Mucosa of descending colon (tissue), 3 donors: ENCODE results near the gene STPG2. TPM values are rescaled to one million over a fixed set of nuclear protein-coding genes. Genes with fewer than 3 reads are reported as not detected.
"Not testable (repeated sequence)": the region's sequence is repeated elsewhere in the genome, so short reads cannot be mapped to it uniquely, and the experiment has no call there.

ENCODE experiments used
- ATAC-seq: fragments of 200-7000 bp; cut with Tn5 transposase; one replicate; pipeline ENCODE4 v1.9.1; 2020; ENCODE audit warnings: mild to moderate bottlenecking, moderate library complexity
- DNase-seq, 3 donors: peaks; one replicate each; pipeline ENCODE4 v3.0.0-alpha.2; 2020
- H3K36me3 ChIP-seq: fragments of 200-600 bp; one replicate; pipeline ENCODE4 v1.8.0; 2021; ENCODE audit warnings: low read depth, mild to moderate bottlenecking
- H3K4me1 ChIP-seq: fragments of 200-600 bp; one replicate; pipeline ENCODE4 v1.8.0; 2021; ENCODE audit warnings: low read depth, mild to moderate bottlenecking
- H3K4me3 ChIP-seq: fragments of 200-600 bp; one replicate; pipeline ENCODE4 v1.8.0; 2021; ENCODE audit warnings: mild to moderate bottlenecking
- H3K9me3 ChIP-seq: fragments of 200-600 bp; one replicate; pipeline ENCODE4 v1.8.0; 2021; ENCODE audit warnings: mild to moderate bottlenecking
- CTCF ChIP-seq: fragments of 200-600 bp; IDR thresholded peaks from one replicate; pipeline ENCODE4 v1.8.0; 2022; ENCODE audit warnings: antibody characterized with exemption, mild to moderate bottlenecking
- intact Hi-C, 2 donors: fragments of 100-400 bp; cut with DNase I in 1 of 2; cut with micrococcal nuclease in 1 of 2; formaldehyde crosslinking; loops; one replicate each; pipeline versions ENCODE4 v1.11.0 to v1.11.1; 2022; cut with DNase I, micrococcal nuclease
- total RNA-seq, 3 donors: library from RNA; stranded (reverse); fragmentation: NEBNext Ultra II Directional in 2 of 3; extraction: Animal tissue kit (Norgen Biotek cat#: 25700) in 2 of 3; gene quantifications; one replicate each; pipeline versions ENCODE4 v1.2.1 to v1.2.4, GENCODE V29; 2021 to 2023
- donor health status: DM: no; HTN: no; CAD: no; lungs with moderate emphysema.
- donor health status: DM: no; HTN: no; CAD: no.
- donor health status: DM: no; HTN: yes; CAD: no.

The STPG2 gene
- total RNA-seq, 3 donors from 2014 or later, result 0.17 to 1.3 (median 0.41) TPM

- DNase-seq, result no peak
- Histone ChIP-seq H3K36me3 (no peaks in the 10 kb centered on the region), H3K4me1 (no peaks in the 10 kb centered on the region), H3K9me3 (no peaks in the 10 kb centered on the region), H3K4me3 (no peak overlapping the region)
- intact Hi-C loops, result no loop called here
- ATAC-seq, result no peak
- no peak for TF ChIP-seq CTCF
Observed at GRCh38 chr4:97645071-97645821, 498.0 kb downstream of the STPG2 start.

- Histone ChIP-seq H3K36me3 (no peaks in the 10 kb centered on the region), H3K4me3 (no peak overlapping the region), H3K9me3 (no peaks in the 10 kb centered on the region), H3K4me1 (no peaks in the 10 kb centered on the region)
- ATAC-seq (no peak), DNase-seq (no peak)
- no peak for TF ChIP-seq CTCF
- intact Hi-C loops, result no loop called here
Observed at GRCh38 chr4:97643179-97643578, 500.1 kb downstream of the STPG2 start.

GRCh38 chr4:97639961-97640360, 503.3 kb downstream of the STPG2 start:
- Histone ChIP-seq H3K9me3 (no peaks in the 10 kb centered on the region), H3K4me1 (no peaks in the 10 kb centered on the region), H3K4me3 (no peak overlapping the region), H3K36me3 (no peaks in the 10 kb centered on the region)
- intact Hi-C loops, result no loop called here
- DNase-seq (no peak), ATAC-seq (no peak)
- no peak for TF ChIP-seq CTCF

GRCh38 chr4:97633831-97634230, 509.4 kb downstream of the STPG2 start:
- H3K4me1 ChIP-seq, ATAC-seq, intact Hi-C loops: not testable (repeated sequence)

GRCh38 chr4:97627750-97628149, 515.5 kb downstream of the STPG2 start:
- intact Hi-C loops, result no loop called here
- TF ChIP-seq CTCF, result no peak
- Histone ChIP-seq H3K36me3 (no peaks in the 10 kb centered on the region), H3K4me3 (no peak overlapping the region), H3K9me3 (no peaks in the 10 kb centered on the region), H3K4me1 (no peaks in the 10 kb centered on the region)
- ATAC-seq (no peak), DNase-seq (no peak)

More at GRCh38 chr4:97633831-97634230, 509.4 kb downstream of the STPG2 start:
- H3K9me3 ChIP-seq, DNase-seq, H3K36me3 ChIP-seq, H3K4me3 ChIP-seq: not testable (repeated sequence)

- no peaks in the 10 kb centered on the region for H3K36me3 ChIP-seq
- no peak overlapping the region for H3K4me3 ChIP-seq
- ATAC-seq (no peak), DNase-seq (no peak)
- H3K9me3 ChIP-seq, result no peaks in the 10 kb centered on the region
- H3K4me1 ChIP-seq, result no peaks in the 10 kb centered on the region
- TF ChIP-seq CTCF, result no peak
- intact Hi-C loops, result no loop called here
Observed at GRCh38 chr4:97624204-97624603, 519.1 kb downstream of the STPG2 start.
